Hepatocyte (in vitro differentiated cells): Measurements from ENCODE around the gene RALB. TPM values are rescaled to one million over a fixed set of nuclear protein-coding genes. Genes with fewer than 3 reads are reported as not detected.

Experiments
- DNase-seq: peaks from one replicate; pipeline ENCODE4 v3.0.0-alpha.2; 2016; ENCODE audit warnings: low spot score
- H2AFZ ChIP-seq: fragments of 200-600 bp; sonication (generic); 2 replicates; pipeline ENCODE4 v1.6.0; 2016; ENCODE audit warnings: antibody characterized with exemption, mild to moderate bottlenecking
- H3K27ac ChIP-seq: fragments of 200-600 bp; sonication (generic); 2 replicates; pipeline ENCODE4 v1.5.1; 2016; ENCODE audit warnings: mild to moderate bottlenecking
- H3K27me3 ChIP-seq: fragments of 200-600 bp; sonication (generic); 2 replicates; pipeline ENCODE4 v1.6.1; 2016
- H3K36me3 ChIP-seq: fragments of 200-600 bp; sonication (generic); replicated peaks from 2 replicates; pipeline ENCODE4 v1.5.1; 2016; ENCODE audit warnings: low read depth; ENCODE audit not compliant: insufficient read depth
- H3K4me1 ChIP-seq: fragments of 200-600 bp; sonication (generic); 2 replicates; pipeline ENCODE4 v1.5.1; 2016; ENCODE audit warnings: mild to moderate bottlenecking, moderate library complexity; ENCODE audit not compliant: insufficient read depth
- H3K4me2 ChIP-seq: fragments of 200-600 bp; sonication (generic); 2 replicates; pipeline ENCODE4 v1.6.0; 2016
- H3K4me3 ChIP-seq: fragments of 200-600 bp; sonication (generic); 2 replicates; pipeline ENCODE4 v1.5.1; 2016; ENCODE audit warnings: mild to moderate bottlenecking
- H3K79me2 ChIP-seq: fragments of 200-600 bp; sonication (generic); 2 replicates; pipeline ENCODE4 v1.6.0; 2017; ENCODE audit warnings: mild to moderate bottlenecking
- H3K9me2 ChIP-seq: fragments of 200-600 bp; sonication (generic); replicated peaks from 2 replicates; pipeline ENCODE4 v1.6.0; 2017; ENCODE audit warnings: mild to moderate bottlenecking; ENCODE audit not compliant: insufficient read depth
- H3K9me3 ChIP-seq: fragments of 200-600 bp; sonication (generic); 2 replicates; pipeline ENCODE4 v1.5.1; 2016; ENCODE audit warnings: low read depth, mild to moderate bottlenecking
- H4K20me1 ChIP-seq: fragments of 200-600 bp; sonication (generic); 2 replicates; pipeline ENCODE4 v1.6.0; 2016; ENCODE audit warnings: mild to moderate bottlenecking; ENCODE audit not compliant: insufficient read depth, poor library complexity, severe bottlenecking
- EZH2 ChIP-seq: fragments of 200-600 bp; sonication (generic); IDR thresholded peaks from 2 replicates; pipeline ENCODE4 v1.6.1; 2016; ENCODE audit warnings: antibody characterized with exemption, mild to moderate bottlenecking, borderline replicate concordance
- EZH2phosphoT487 ChIP-seq: fragments of 200-600 bp; sonication (generic); IDR thresholded peaks from one replicate; pipeline ENCODE4 v1.6.1; 2018; ENCODE audit warnings: antibody characterized with exemption, mild to moderate bottlenecking, low read depth, moderate library complexity; ENCODE audit not compliant: unreplicated experiment, severe bottlenecking
- WGBS: methylation state at CpG from one replicate; pipeline ENCODE4 v1.1.6; 2016; ENCODE audit warnings: low lambda C conversion rate; ENCODE audit errors: missing lambda C conversion rate; 5-methylcytosine and 5-hydroxymethylcytosine counted together
- polyA plus RNA-seq: library from polyadenylated mRNA; unstranded; fragments of >200 nt; fragmentation: Nextera tagmentation; extraction: Ambion mirVana; gene quantifications from 2 replicates; pipeline ENCODE4 v1.2.1, GENCODE V29; 2016
- total RNA-seq: library from RNA; depleted of rRNA; stranded (reverse); fragments of >200 nt; gene quantifications from 2 replicates; pipeline ENCODE4 v1.2.3, GENCODE V29; 2014
- TF ChIP-seq, protein P1 (sequence below): fragments of 200-600 bp; sonication (generic); IDR thresholded peaks from 2 replicates; pipeline ENCODE4 v1.5.1; 2016; ENCODE audit warnings: antibody characterized with exemption, mild to moderate bottlenecking; ENCODE audit not compliant: poor library complexity

The RALB gene
- total and polyA plus RNA-seq, 2 experiments from 2014 or later = 68.2 to 74.4 TPM

DNA sequence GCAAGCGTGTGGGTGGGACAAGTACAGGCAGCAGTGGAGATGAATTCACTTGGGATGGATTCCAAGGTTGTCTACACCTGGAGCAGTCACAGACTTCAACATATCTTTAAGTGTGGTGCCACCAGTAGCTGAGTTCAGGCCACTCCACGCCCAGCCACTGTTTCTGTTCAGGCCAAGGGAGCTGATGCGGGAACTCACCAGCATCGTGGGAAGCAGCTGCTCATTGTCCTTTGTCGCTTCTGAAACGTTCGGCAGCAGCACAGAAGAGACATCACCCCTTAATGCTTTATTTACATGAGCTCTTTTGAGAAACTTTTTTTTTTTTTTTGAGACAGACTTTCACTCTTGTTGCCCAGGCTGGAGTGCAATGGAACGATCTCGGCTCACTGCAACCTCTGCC, 73.4 kb downstream of the RALB start:
- Histone ChIP-seq H4K20me1 (no peaks in the 10 kb centered on the region), H3K27me3 (no peaks in the 10 kb centered on the region), H3K9me2 (no peaks in the 10 kb centered on the region), H3K4me2 (no peak overlapping the region), H3K4me3 (no peak overlapping the region), H3K79me2 (no peaks in the 10 kb centered on the region), H2AFZ (no peak overlapping the region), H3K4me1 (no peaks in the 10 kb centered on the region), H3K36me3 (no peaks in the 10 kb centered on the region), H3K9me3 (no peaks in the 10 kb centered on the region), H3K27ac (no peak overlapping the region)
- TF ChIP-seq EZH2phosphoT487 (no peak), EZH2 (no peak)
- TF ChIP-seq, protein P1, sequence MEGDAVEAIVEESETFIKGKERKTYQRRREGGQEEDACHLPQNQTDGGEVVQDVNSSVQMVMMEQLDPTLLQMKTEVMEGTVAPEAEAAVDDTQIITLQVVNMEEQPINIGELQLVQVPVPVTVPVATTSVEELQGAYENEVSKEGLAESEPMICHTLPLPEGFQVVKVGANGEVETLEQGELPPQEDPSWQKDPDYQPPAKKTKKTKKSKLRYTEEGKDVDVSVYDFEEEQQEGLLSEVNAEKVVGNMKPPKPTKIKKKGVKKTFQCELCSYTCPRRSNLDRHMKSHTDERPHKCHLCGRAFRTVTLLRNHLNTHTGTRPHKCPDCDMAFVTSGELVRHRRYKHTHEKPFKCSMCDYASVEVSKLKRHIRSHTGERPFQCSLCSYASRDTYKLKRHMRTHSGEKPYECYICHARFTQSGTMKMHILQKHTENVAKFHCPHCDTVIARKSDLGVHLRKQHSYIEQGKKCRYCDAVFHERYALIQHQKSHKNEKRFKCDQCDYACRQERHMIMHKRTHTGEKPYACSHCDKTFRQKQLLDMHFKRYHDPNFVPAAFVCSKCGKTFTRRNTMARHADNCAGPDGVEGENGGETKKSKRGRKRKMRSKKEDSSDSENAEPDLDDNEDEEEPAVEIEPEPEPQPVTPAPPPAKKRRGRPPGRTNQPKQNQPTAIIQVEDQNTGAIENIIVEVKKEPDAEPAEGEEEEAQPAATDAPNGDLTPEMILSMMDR = no peak
- WGBS = 82% methylated on average over 9 of the region's 9 CpGs
- no peak for DNase-seq

DNA sequence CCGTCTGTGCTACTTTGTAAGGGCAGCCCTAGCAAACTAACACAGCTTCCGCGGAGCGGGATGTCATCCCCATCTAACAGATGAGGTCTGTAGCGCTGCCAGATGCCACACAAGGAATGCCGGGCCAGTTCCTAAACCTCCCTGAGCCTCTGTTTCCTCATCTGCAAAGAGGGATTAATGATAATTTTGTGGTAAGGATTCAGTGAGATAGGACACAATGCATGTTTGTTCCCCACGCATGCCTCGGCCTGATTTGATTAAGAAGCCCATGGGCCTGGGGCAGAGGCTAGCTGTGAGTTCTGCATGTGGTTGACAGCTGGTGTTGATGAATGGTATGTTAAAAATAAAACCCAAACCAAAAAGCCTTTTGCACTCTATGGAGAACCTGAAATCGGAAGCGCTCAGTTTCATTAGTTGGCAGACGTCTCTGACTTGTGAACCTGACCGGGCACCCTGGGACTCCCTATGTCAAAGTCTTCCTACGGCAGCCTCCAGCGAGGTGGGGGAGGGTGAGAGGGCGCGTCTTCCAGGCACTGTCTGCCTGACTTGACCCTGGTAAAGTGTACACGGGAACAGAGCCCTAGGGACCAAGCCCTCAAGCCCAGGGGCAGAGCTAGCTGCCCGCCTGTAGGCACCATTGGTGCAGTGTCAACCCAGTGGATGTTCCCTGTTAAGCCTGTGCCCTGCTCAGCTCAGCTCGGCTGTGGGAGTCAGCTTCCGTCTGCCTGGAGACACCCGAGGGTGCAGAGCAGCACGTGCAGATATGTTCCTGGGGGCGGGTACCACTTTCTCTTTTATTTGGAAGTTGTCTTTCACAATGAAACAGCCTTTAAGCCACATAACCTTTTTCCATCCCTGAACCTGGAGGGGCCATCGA, 78.5 kb downstream of the RALB start:
- Histone ChIP-seq H3K4me2 (no peak overlapping the region), H3K27ac (no peak overlapping the region), H4K20me1 (no peaks in the 10 kb centered on the region), H3K4me3 (no peak overlapping the region), H3K27me3 (no peaks in the 10 kb centered on the region), H3K4me1 (no peaks in the 10 kb centered on the region), H3K9me2 (no peaks in the 10 kb centered on the region), H3K36me3 (no peaks in the 10 kb centered on the region), H2AFZ (no peak overlapping the region), H3K9me3 (no peaks in the 10 kb centered on the region), H3K79me2 (no peaks in the 10 kb centered on the region)
- no peak for DNase-seq
- 85% methylated on average over 24 of the region's 24 CpGs for WGBS
- TF ChIP-seq, protein P1 = no peak
- TF ChIP-seq EZH2phosphoT487 = no peak
- TF ChIP-seq EZH2 = no peak

DNA sequence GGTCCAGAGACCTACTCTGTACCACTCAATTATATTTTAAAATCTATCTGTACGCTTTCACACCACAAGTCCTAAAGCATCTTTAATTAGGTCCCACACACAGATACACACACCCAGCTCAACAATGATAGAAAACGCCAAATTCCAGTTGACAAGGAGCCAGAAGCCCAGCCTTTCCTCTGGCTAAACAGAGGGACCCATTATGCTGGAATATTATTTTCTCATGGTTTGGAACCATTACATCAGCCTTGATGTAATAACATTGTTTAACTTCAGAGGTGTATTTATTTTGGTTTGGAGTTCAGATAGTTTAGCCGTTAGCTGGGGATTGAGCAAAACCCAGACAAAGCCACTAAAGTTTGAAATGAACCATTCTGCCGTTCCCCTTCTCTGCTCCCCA, 79.3 kb downstream of the RALB start:
- H3K27ac ChIP-seq = no peak overlapping the region
- H2AFZ ChIP-seq = no peak overlapping the region
- 83% methylated on average over 4 of the region's 4 CpGs for WGBS
- TF ChIP-seq EZH2phosphoT487 = no peak
- no peak for TF ChIP-seq EZH2
- TF ChIP-seq, protein P1 = no peak
- no peak overlapping the region for H3K4me2 ChIP-seq
- no peaks in the 10 kb centered on the region for H3K9me2 ChIP-seq
- H3K79me2 ChIP-seq = no peaks in the 10 kb centered on the region
- H3K4me1 ChIP-seq = no peaks in the 10 kb centered on the region
- no peaks in the 10 kb centered on the region for H4K20me1 ChIP-seq
- no peaks in the 10 kb centered on the region for H3K36me3 ChIP-seq
- no peak overlapping the region for H3K4me3 ChIP-seq
- H3K27me3 ChIP-seq = no peaks in the 10 kb centered on the region
- DNase-seq = no peak
- no peaks in the 10 kb centered on the region for H3K9me3 ChIP-seq
